HEK293 (cell line): ENCODE measurements around the gene MICU2.

Experiments
- CTCF ChIP-seq: fragments of 450-650 bp; formaldehyde crosslinking; IDR thresholded peaks from 2 replicates; pipeline ENCODE4 v1.5.1; 2016; ENCODE audit warnings: missing biosample characterization, missing genetic modification characterization
- SP2 ChIP-seq: fragments of 450-650 bp; formaldehyde crosslinking; IDR thresholded peaks from 2 replicates; pipeline ENCODE4 v1.5.1; 2016; ENCODE audit warnings: missing biosample characterization, missing genetic modification characterization
- TRIM28 ChIP-seq: IDR thresholded peaks from 2 replicates; pipeline ENCODE4 v1.6.1; 2011; ENCODE audit warnings: low read length, control low read depth, borderline replicate concordance
- ZBTB8A ChIP-seq: fragments of 450-650 bp; formaldehyde crosslinking; IDR thresholded peaks from 2 replicates; pipeline ENCODE4 v1.5.1; 2016; ENCODE audit warnings: missing biosample characterization, missing genetic modification characterization
- ZFP3 ChIP-seq: fragments of 450-650 bp; formaldehyde crosslinking; IDR thresholded peaks from 2 replicates; pipeline ENCODE4 v1.5.1; 2016; ENCODE audit warnings: low read depth, missing biosample characterization, missing genetic modification characterization
- ZNF416 ChIP-seq: fragments of 450-650 bp; formaldehyde crosslinking; IDR thresholded peaks from 2 replicates; pipeline ENCODE4 v1.5.1; 2016; ENCODE audit warnings: missing biosample characterization, missing genetic modification characterization
- ZNF639 ChIP-seq: fragments of 450-650 bp; formaldehyde crosslinking; IDR thresholded peaks from 2 replicates; pipeline ENCODE4 v1.5.1; 2016; ENCODE audit warnings: missing biosample characterization, missing genetic modification characterization
- ZNF830 ChIP-seq: fragments of 450-650 bp; IDR thresholded peaks from 2 replicates; pipeline ENCODE4 v1.5.0; 2018; ENCODE audit warnings: missing biosample characterization, missing genetic modification characterization, low read depth, mild to moderate bottlenecking, moderate library complexity

GRCh38 chr13:21578748-21579147, 25.2 kb downstream of the MICU2 start:
- TF ChIP-seq CTCF (tag by site-specific recombination): no peak
- TF ChIP-seq SP2 (tag by site-specific recombination): no peak
- no peak for TF ChIP-seq TRIM28
- TF ChIP-seq ZFP3: no peak
- TF ChIP-seq ZNF639: no peak
- no peak for TF ChIP-seq ZBTB8A (tag by site-specific recombination)
- TF ChIP-seq ZNF416 (tag by site-specific recombination): no peak
- no peak for TF ChIP-seq ZNF830 (tag by site-specific recombination)
